Lung (tissue), 12 donors: ENCODE measurements around the gene SRPX. TPM values are rescaled to one million over a fixed set of nuclear protein-coding genes. Genes with fewer than 3 reads are reported as not detected.

Source experiments
- ATAC-seq: fragments of 200-7000 bp; cut with Tn5 transposase; one replicate; pipeline ENCODE4 v1.9.1; 2020; ENCODE audit warnings: moderate number of reproducible peaks; ENCODE audit not compliant: insufficient read depth, low FRiP score
- DNase-seq, 3 donors: peaks; one replicate each; pipeline ENCODE4 v3.0.0-alpha.2; 2013 to 2017
- H3K27ac ChIP-seq, 2 donors: one replicate each; pipeline ENCODE4 v1.5.1; 2013; ENCODE audit warnings: mild to moderate bottlenecking in 2 of 2, moderate library complexity in 2 of 2, control low read depth in 1 of 2, inconsistent platforms in 1 of 2, low read depth in 1 of 2, low read length in 1 of 2
- H3K27me3 ChIP-seq, 3 donors: one replicate each; pipeline ENCODE4 v1.5.1; 2013; ENCODE audit warnings: low read length in 2 of 3; ENCODE audit not compliant: control insufficient read depth in 3 of 3, insufficient read depth in 3 of 3
- H3K36me3 ChIP-seq, 4 donors: one replicate each; pipeline ENCODE4 v1.5.1; 2013; ENCODE audit warnings: low read length in 4 of 4, mild to moderate bottlenecking in 1 of 4, moderate library complexity in 1 of 4; ENCODE audit not compliant: control insufficient read depth in 4 of 4, insufficient read depth in 4 of 4
- H3K4me1 ChIP-seq, 5 donors: one replicate each; pipeline ENCODE4 v1.5.1; 2013; ENCODE audit warnings: low read length in 5 of 5, mild to moderate bottlenecking in 2 of 5, moderate library complexity in 1 of 5; ENCODE audit not compliant: control insufficient read depth in 5 of 5, insufficient read depth in 5 of 5
- H3K4me3 ChIP-seq: one replicate; pipeline ENCODE4 v1.5.1; 2013; ENCODE audit warnings: mild to moderate bottlenecking, control low read depth, moderate library complexity
- H3K9ac ChIP-seq, 2 donors: one replicate each; pipeline ENCODE4 v1.5.1; 2013; ENCODE audit warnings: low read length in 2 of 2, control low read depth in 1 of 2; ENCODE audit not compliant: insufficient read depth in 1 of 2
- H3K9me3 ChIP-seq, 4 donors: one replicate each; pipeline ENCODE4 v1.5.1; 2013; ENCODE audit warnings: low read length in 3 of 4, mild to moderate bottlenecking in 1 of 4, moderate library complexity in 1 of 4; ENCODE audit not compliant: control insufficient read depth in 4 of 4, insufficient read depth in 3 of 4
- CTCF ChIP-seq: IDR thresholded peaks from 2 replicates; pipeline ENCODE4 v1.5.1; 2012; ENCODE audit warnings: mild to moderate bottlenecking; ENCODE audit errors: control extremely low read depth, extremely low read depth
- WGBS, 2 donors: extraction: QIAGEN DNeasy Blood & Tissue Kit; methylation state at CpG; one replicate each; pipeline ENCODE4 v1.1.7; 2013; 5-methylcytosine and 5-hydroxymethylcytosine counted together
- polyA plus RNA-seq, 2 donors: library from polyadenylated mRNA; stranded (reverse); fragments of 200-250 nt; gene quantifications; one replicate each; pipeline ENCODE4 v1.2.1, GENCODE V29; 2013
- total RNA-seq, 2 donors: library from RNA; depleted of rRNA in 1 of 2; stranded (reverse); fragments of >200 nt in 1 of 2; gene quantifications; one replicate each; pipeline ENCODE4 v1.2.1, GENCODE V29; 2014 to 2021
- donor health status: control.
- donor health status: control.
- donor health status: Bipolar disorder and iron deficiency.
- donor health status: healthy.
- donor health status: DM: yes; HTN: yes; CAD: no.

Gene SRPX
- total and polyA plus RNA-seq, 4 donors, result 43.4 to 71.0 (median 46.3) TPM

DNA sequence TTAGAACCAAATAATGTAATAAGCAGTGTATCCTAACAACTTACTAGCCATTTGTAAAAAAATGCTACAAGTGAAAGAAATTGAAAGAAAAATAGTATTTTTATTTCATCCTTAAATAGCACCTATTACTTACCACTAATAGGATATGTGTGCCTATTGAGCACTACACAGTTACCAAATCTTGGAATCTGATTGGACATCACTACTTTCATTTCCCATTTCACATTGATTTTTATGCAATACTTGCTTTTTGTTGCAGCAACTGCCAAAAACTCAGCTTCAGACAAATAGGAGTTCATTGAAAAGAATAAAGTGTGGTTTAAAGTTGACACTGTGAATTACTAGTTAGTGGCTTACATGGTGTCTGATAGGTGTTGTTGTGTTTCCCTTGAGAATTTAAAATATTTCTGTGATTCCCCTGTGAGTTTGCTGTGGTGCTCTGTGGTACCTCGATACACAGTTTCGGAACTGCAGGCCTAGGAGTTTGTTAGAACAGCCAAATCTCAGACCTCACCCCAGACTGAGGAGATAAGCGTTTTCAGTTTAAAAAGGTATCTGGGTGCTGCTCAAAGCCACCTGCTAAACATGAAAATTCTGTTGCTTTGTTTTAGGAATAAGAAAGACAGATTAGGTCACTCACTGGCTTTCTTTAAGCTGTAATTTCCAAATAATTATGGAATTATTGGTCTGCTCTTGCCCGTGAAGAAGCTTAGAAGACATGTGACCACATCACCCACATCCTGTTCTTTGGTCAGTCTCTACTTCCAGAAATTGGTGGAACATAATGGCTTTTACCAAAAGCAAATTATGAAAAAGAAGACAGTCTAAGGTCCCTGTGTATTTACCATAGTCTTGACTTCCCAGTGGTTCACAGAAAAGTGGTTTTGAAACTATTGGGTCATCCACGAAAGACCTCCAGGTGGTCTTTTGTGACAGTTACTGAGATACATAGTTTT is 116.5 kb downstream of the SRPX start:
- 67 to 70% methylated on average over 5 of the region's 5 CpGs for WGBS, 2 donors
- Histone ChIP-seq H3K36me3 (no peaks in the 10 kb centered on the region), H3K4me3 (no peak overlapping the region), H3K27me3 (peaks cover 0 to 7% (median 0%) of the 10 kb centered on the region in 3 donors), H3K9me3 (peaks cover 0 to 4% (median 0%) of the 10 kb centered on the region in 4 donors), H3K9ac (no peak overlapping the region), H3K4me1 (peaks cover 0 to 4% (median 0%) of the 10 kb centered on the region in 5 donors), H3K27ac (no peak overlapping the region)
- TF ChIP-seq CTCF, result no peak
- DNase-seq (no peak), ATAC-seq (no peak)

GRCh38 chrX:38102875-38103274 is 117.8 kb downstream of the SRPX start:
- no peaks in the 10 kb centered on the region for H3K36me3 ChIP-seq
- TF ChIP-seq CTCF, result no peak
- no peak overlapping the region for H3K27ac ChIP-seq
- H3K4me3 ChIP-seq, result no peak overlapping the region
- peaks cover 0 to 7% (median 0%) of the 10 kb centered on the region in 3 donors for H3K27me3 ChIP-seq
- H3K4me1 ChIP-seq, result peaks cover 0 to 4% (median 0%) of the 10 kb centered on the region in 5 donors
- H3K9me3 ChIP-seq, result peaks cover 0 to 4% (median 0%) of the 10 kb centered on the region in 4 donors
- 70 to 92% methylated on average over 1 of the region's 1 CpG for WGBS, 2 donors
- ATAC-seq (no peak), DNase-seq (no peak)
- H3K9ac ChIP-seq, result no peak overlapping the region

- Histone ChIP-seq H3K4me1 (peaks cover 0 to 4% (median 0%) of the 10 kb centered on the region in 5 donors), H3K27ac (no peak overlapping the region), H3K36me3 (no peaks in the 10 kb centered on the region), H3K9ac (no peak overlapping the region), H3K9me3 (peaks cover 0 to 4% (median 0%) of the 10 kb centered on the region in 4 donors), H3K27me3 (peaks cover 0 to 4% (median 0%) of the 10 kb centered on the region in 3 donors), H3K4me3 (no peak overlapping the region)
- ATAC-seq, result no peak
- no peak for DNase-seq
- 56 to 70% methylated on average over 2 of the region's 2 CpGs for WGBS, 2 donors
- no peak for TF ChIP-seq CTCF
Measured at GRCh38 chrX:38102240-38102639, 118.4 kb downstream of the SRPX start.
